K562 (cell line): Measurements from ENCODE around the gene FBXO11. TPM values are rescaled to one million over a fixed set of nuclear protein-coding genes. Genes with fewer than 3 reads are reported as not detected.

ENCODE experiments used
- ATAC-seq: fragments of 200-7000 bp; cut with Tn5 transposase; 3 replicates; pipeline ENCODE4 v1.9.1; 2020; ENCODE audit warnings: moderate library complexity
- BruUV-seq: library from RNA; stranded (reverse); fragments of 400-500 nt; replicated peaks from 2 replicates; lab custom pipeline; 2021; lab: Mats Ljungman, UMichigan
- CTCF ChIA-PET: fragments of 300-600 bp; formaldehyde crosslinking; extraction: SDS; loops from one replicate; lab custom pipeline; 2021; ENCODE audit warnings: low intra/inter-chr PET ratio; lab: Yijun Ruan, JAX
- POLR2A ChIA-PET: fragments of 300-600, 350-650 bp; sonication (Branson Sonifier 250); formaldehyde crosslinking; extraction: SDS; loops from one replicate; lab custom pipeline; 2021; ENCODE audit warnings: antibody characterized with exemption, inconsistent platforms; lab: Yijun Ruan, JAX
- DNase-seq, 4 experiments: peaks; one replicate each; pipeline versions ENCODE4 v3.0.0 to v3.0.0-alpha.2; 2011 to 2018; ENCODE audit warnings: low spot score in 3 of 4, mixed read lengths in 3 of 4; ENCODE audit errors: extremely low read depth in 1 of 4
- FAIRE-seq: peaks from 2 replicates; lab custom pipeline; 2011; peaks lifted over from hg19 to GRCh38; lab: Jason Lieb, UNC
- H2AFZ ChIP-seq: 2 replicates; pipeline ENCODE4 v1.6.0; 2011; ENCODE audit warnings: low read depth, low read length, control low read depth, inconsistent platforms
- H3K27ac ChIP-seq: fragments of 200-600 bp; 3 replicates; pipeline ENCODE4 v1.8.0; 2011; ENCODE audit warnings: low read depth, mild to moderate bottlenecking, control low read depth, inconsistent platforms, low read length, moderate library complexity, mixed read lengths; ENCODE audit errors: extremely low read depth
- H3K27me3 ChIP-seq, 2 experiments: fragments of 300-600 bp in 1 of 2; 2 replicates in 1 of 2; 3 replicates in 1 of 2; pipeline versions ENCODE4 v1.6.0 to v1.8.0; 2011; ENCODE audit warnings: inconsistent platforms in 2 of 2, low read length in 2 of 2, mild to moderate bottlenecking in 1 of 2, mixed read lengths in 1 of 2, moderate library complexity in 1 of 2; ENCODE audit not compliant: control insufficient read depth in 2 of 2, insufficient read depth in 2 of 2
- H3K36me3 ChIP-seq: fragments of 300-600 bp; 3 replicates; pipeline ENCODE4 v1.8.0; 2011; ENCODE audit warnings: mild to moderate bottlenecking, low read length, inconsistent platforms; ENCODE audit not compliant: control insufficient read depth, insufficient read depth
- H3K4me1 ChIP-seq, 2 experiments: fragments of 200-600 bp in 1 of 2; replicated peaks in 1 of 2; 2 replicates in 1 of 2; 3 replicates in 1 of 2; pipeline versions ENCODE4 v1.5.1 to v1.8.0; 2011; ENCODE audit warnings: inconsistent platforms in 2 of 2, low read length in 2 of 2, mild to moderate bottlenecking in 1 of 2, mixed read lengths in 1 of 2, moderate library complexity in 1 of 2; ENCODE audit not compliant: control insufficient read depth in 2 of 2, insufficient read depth in 2 of 2
- H3K4me2 ChIP-seq: 2 replicates; pipeline ENCODE4 v1.6.1; 2011; ENCODE audit warnings: low read length, control low read depth, inconsistent platforms, mixed read lengths; ENCODE audit not compliant: insufficient read depth
- H3K4me3 ChIP-seq: fragments of 200-600 bp; sonication (generic), shearing (Covaris generic); 2 replicates; pipeline ENCODE4 v1.5.1; 2016; ENCODE audit warnings: control low read depth, inconsistent platforms
- H3K79me2 ChIP-seq: fragments of 200-600 bp; 3 replicates; pipeline ENCODE4 v1.8.0; 2011; ENCODE audit warnings: low read length, inconsistent platforms; ENCODE audit not compliant: control insufficient read depth, insufficient read depth
- H3K9ac ChIP-seq, 2 experiments: 2 replicates each; pipeline versions ENCODE4 v1.6.0 to v1.6.1; 2011; ENCODE audit warnings: low read depth in 2 of 2, low read length in 2 of 2, control low read depth in 1 of 2, inconsistent platforms in 1 of 2, mild to moderate bottlenecking in 1 of 2, mixed read lengths in 1 of 2; ENCODE audit not compliant: insufficient read depth in 1 of 2
- H3K9me1 ChIP-seq: one replicate; pipeline ENCODE4 v1.6.0; 2011; ENCODE audit warnings: inconsistent platforms, mild to moderate bottlenecking, low read length, moderate library complexity; ENCODE audit not compliant: control insufficient read depth, insufficient read depth
- H3K9me3 ChIP-seq: replicated peaks from 2 replicates; pipeline ENCODE4 v1.5.1; 2011; ENCODE audit warnings: low read depth, low read length, inconsistent platforms; ENCODE audit not compliant: control insufficient read depth, insufficient read depth
- H4K20me1 ChIP-seq: replicated peaks from 2 replicates; pipeline ENCODE4 v1.6.1; 2011; ENCODE audit warnings: low read length, inconsistent platforms, mixed read lengths; ENCODE audit not compliant: control insufficient read depth, insufficient read depth
- ADNP ChIP-seq: fragments of 200-800 bp; sonication (Bioruptor generic); IDR thresholded peaks from 2 replicates; pipeline ENCODE4 v1.6.1; 2016; ENCODE audit warnings: missing genetic modification characterization, missing compliant biosample characterization
- AFF4 ChIP-seq: sonication (generic); formaldehyde crosslinking; IDR thresholded peaks from 2 replicates; pipeline ENCODE4 v1.8.0; 2023; ENCODE audit warnings: mild to moderate bottlenecking, missing genetic modification reagents
- HINFP ChIP-seq: fragments of 450-650 bp; conservative IDR thresholded peaks from 2 replicates; pipeline ENCODE4 v1.6.1; 2016; ENCODE audit warnings: missing genetic modification characterization, low read depth, mild to moderate bottlenecking, control low read depth, missing compliant biosample characterization
- RAD51 ChIP-seq: fragments of 450-650 bp; IDR thresholded peaks from 2 replicates; pipeline ENCODE4 v1.7.1; 2016; ENCODE audit warnings: low read depth, mild to moderate bottlenecking, borderline replicate concordance
- RBFOX2 ChIP-seq: fragments of 200-400 bp; formaldehyde crosslinking; IDR thresholded peaks from 2 replicates; pipeline ENCODE4 v1.6.1; 2017; ENCODE audit warnings: low read depth, mild to moderate bottlenecking, low read length, moderate library complexity
- SRF ChIP-seq, 2 experiments: fragments of 250-450, 450-650 bp in 1 of 2; sonication (Bioruptor Pico) in 1 of 2; sonication (generic) in 1 of 2; formaldehyde crosslinking; IDR thresholded peaks; 2 replicates each; pipeline versions ENCODE4 v1.5.0 to v1.5.1; 2020 to 2022; ENCODE audit warnings: mild to moderate bottlenecking in 1 of 2, missing genetic modification reagents in 1 of 2
- TSC22D4 ChIP-seq: fragments of 450-650 bp; IDR thresholded peaks from 2 replicates; pipeline ENCODE4 v1.6.1; 2016; ENCODE audit warnings: missing genetic modification characterization, missing biosample characterization, control low read depth
- TSHZ1 ChIP-seq: fragments of 250-450 bp; sonication (Bioruptor Pico); IDR thresholded peaks from 2 replicates; pipeline ENCODE4 v1.4.0; 2020; ENCODE audit warnings: mild to moderate bottlenecking, moderate library complexity
- UBTF ChIP-seq, 2 experiments: IDR thresholded peaks; 2 replicates each; pipeline ENCODE4 v1.6.1; 2012; ENCODE audit warnings: improper control_type of control experiment in 2 of 2, low read depth in 2 of 2, low read length in 2 of 2, borderline replicate concordance in 1 of 2
- WGBS: fragments of 100-300 bp; shearing (Covaris generic); methylation state at CpG from one replicate; pipeline ENCODE4 v1.1.6; 2016; ENCODE audit warnings: low coverage, mixed read lengths; ENCODE audit not compliant: insufficient coverage; ENCODE audit errors: missing lambda C conversion rate; 5-methylcytosine and 5-hydroxymethylcytosine counted together
- in situ Hi-C: fragments of 300-500 bp; cut with MboI; formaldehyde crosslinking; loops from 4 replicates; pipeline ENCODE4 v1.15.0; 2018; ENCODE audit warnings: inconsistent platforms, mixed read lengths
- intact Hi-C: fragments of 100-400 bp; cut with micrococcal nuclease; formaldehyde crosslinking; loops from 2 replicates; pipeline ENCODE4 v1.14.2; 2022
- polyA plus RNA-seq, 8 experiments: library from polyadenylated mRNA; depleted of rRNA in 4 of 8; stranded (reverse) in 5 of 8; unstranded in 3 of 8; fragments of >200 nt; fragmentation: Nextera tagmentation in 2 of 8; fragmentation: Illumina TruSeq in 1 of 8; extraction: Ambion mirVana in 2 of 8; extraction: Trizol in 1 of 8; gene quantifications; 2 replicates each; pipeline versions ENCODE4 v1.2.1 to v1.2.3, GENCODE V29; 2011 to 2014; ENCODE audit warnings: inconsistent platforms in 1 of 8, missing spikeins in 1 of 8
- total RNA-seq, 7 experiments: library from RNA; depleted of rRNA in 6 of 7; stranded (reverse); fragments of >200 nt in 6 of 7; fragmentation: Illumina TruSeq in 2 of 7; extraction: Trizol in 2 of 7; gene quantifications; 2 replicates each; pipeline versions ENCODE4 v1.2.1 to v1.2.3, GENCODE V29; 2011 to 2021; ENCODE audit warnings: low replicate concordance in 1 of 7

FBXO11 gene
- total and polyA plus RNA-seq, 9 of the 15 experiments (the other 6 are each of a cell fraction or from before 2014, with no cell fraction given): 8.8 to 44.5 (median 24.1) TPM

GRCh38 chr2:47779426-47779790 is 126.9 kb downstream of the FBXO11 start:
- H3K9ac ChIP-seq: no peak overlapping the region
- no peak for FAIRE-seq
- peaks cover 10 to 26% of the 10 kb centered on the region in 2 experiments; a peak in 4 of 5 replicates for H3K4me1 ChIP-seq
- no peak overlapping the region for H3K4me3 ChIP-seq
- no peak overlapping the region for H2AFZ ChIP-seq
- 73% methylated on average over 8 of the region's 8 CpGs for WGBS
- no peak for DNase-seq
- intact Hi-C loops (loop anchor here (5.0 kb wide), 1 partner anchor 328 kb away; no protein-coding TSS in a partner anchor), in situ Hi-C loops (no loop called here)
- POLR2A ChIA-PET: interaction anchor here (1.0 to 1.4 kb wide), 2 partner anchors 9 to 12 kb away, joined by 3 to 4 read pairs; no protein-coding TSS in a partner anchor
- peaks cover 13% of the 10 kb centered on the region for H3K79me2 ChIP-seq
- no peak overlapping the region for H3K4me2 ChIP-seq
- peaks cover 1% of the 10 kb centered on the region; the same call in 1 of the 3 replicates for H3K36me3 ChIP-seq
- H4K20me1 ChIP-seq: peaks cover 6% of the 10 kb centered on the region
- H3K9me1 ChIP-seq: peaks cover 3% of the 10 kb centered on the region
- H3K9me3 ChIP-seq: no peaks in the 10 kb centered on the region
- no TSS peak for BruUV-seq
- H3K27me3 ChIP-seq: no peaks in the 10 kb centered on the region
- CTCF ChIA-PET: no interaction called here
- H3K27ac ChIP-seq: no peak overlapping the region
- no peak for ATAC-seq
- no peak for TF ChIP-seq TSC22D4
- TF ChIP-seq RAD51: no peak
- no peak for TF ChIP-seq SRF (CRISPR knock-in tag; IDR thresholded peaks at IDR 0.05)
- TF ChIP-seq HINFP: no peak
- no peak for TF ChIP-seq AFF4 (CRISPR knock-in tag)
- no peak for TF ChIP-seq TSHZ1 (CRISPR knock-in tag)
- no peak for TF ChIP-seq ADNP (tag)
- no peak for TF ChIP-seq RBFOX2
- TF ChIP-seq UBTF (IDR thresholded peaks at IDR 0.05; ENCODE audit: borderline replicate concordance in 1 of 2, low read depth in 2 of 2, low read length in 2 of 2): no peak
